SK-N-SH treated with all-trans-retinoic acid at 6 μM for 48 hours (cell line): ENCODE results near the gene NT5C3B.

ENCODE experiments used
- ATAC-seq: fragments of 200-7000 bp; cut with Tn5 transposase; 3 replicates; pipeline ENCODE4 v1.9.1; 2020; ENCODE audit warnings: mild to moderate bottlenecking, moderate library complexity
- GLIS3 ChIP-seq: fragments of 250-450 bp; sonication (Bioruptor Pico); IDR thresholded peaks from 2 replicates; pipeline ENCODE4 v1.5.0; 2020; ENCODE audit warnings: mild to moderate bottlenecking, moderate library complexity

The NT5C3B gene

GRCh38 chr17:41775394-41776226, 60.4 kb downstream of the NT5C3B start:
- TF ChIP-seq GLIS3 (CRISPR knock-in tag): no peak
- ATAC-seq: no peak
